Heart left ventricle (tissue), 16 donors: Measurements from ENCODE around the gene CALCA. TPM values are rescaled to one million over a fixed set of nuclear protein-coding genes. Genes with fewer than 3 reads are reported as not detected.
A peak's percentile ranks its signal among the peaks of the same experiment; 100 is the strongest.

Experiments used
- ATAC-seq, 4 donors: fragments of 200-7000 bp; cut with Tn5 transposase; one replicate each; pipeline ENCODE4 v1.9.1; 2020 to 2022; ENCODE audit warnings: moderate library complexity in 4 of 4, mild to moderate bottlenecking in 3 of 4, moderate number of reproducible peaks in 1 of 4
- DNase-seq, 5 donors: peaks; one replicate each; pipeline ENCODE4 v3.0.0-alpha.2; 2020
- H3K27ac ChIP-seq, 12 donors: fragments of 200-600 bp; sonication (generic) in 4 of 12; one replicate each; pipeline versions ENCODE4 v1.5.0 to v1.8.0; 2016 to 2022; ENCODE audit warnings: mild to moderate bottlenecking in 2 of 12
- H3K27me3 ChIP-seq, 9 donors: fragments of 200-600 bp; sonication (generic) in 2 of 9; one replicate each; pipeline versions ENCODE4 v1.5.1 to v1.8.0; 2016 to 2022; ENCODE audit warnings: mild to moderate bottlenecking in 3 of 9
- H3K36me3 ChIP-seq, 9 donors: fragments of 200-600 bp; sonication (generic) in 2 of 9; one replicate each; pipeline versions ENCODE4 v1.5.0 to v1.8.0; 2018 to 2022; ENCODE audit warnings: mild to moderate bottlenecking in 2 of 9
- H3K4me1 ChIP-seq, 12 donors: fragments of 200-600 bp; sonication (generic) in 4 of 12; one replicate each; pipeline versions ENCODE4 v1.5.0 to v1.8.0; 2016 to 2022; ENCODE audit warnings: mild to moderate bottlenecking in 3 of 12
- H3K4me3 ChIP-seq, 12 donors: fragments of 200-600 bp; sonication (generic) in 4 of 12; one replicate each; pipeline versions ENCODE4 v1.5.0 to v1.8.0; 2017 to 2022; ENCODE audit warnings: mild to moderate bottlenecking in 9 of 12, moderate library complexity in 4 of 12
- H3K9me3 ChIP-seq, 12 donors: fragments of 200-600 bp; sonication (generic) in 4 of 12; one replicate each; pipeline versions ENCODE4 v1.5.0 to v1.8.0; 2016 to 2022; ENCODE audit warnings: mild to moderate bottlenecking in 1 of 12
- CTCF ChIP-seq, 12 donors: fragments of 200-600 bp; sonication (generic) in 4 of 12; IDR thresholded peaks; one replicate each; pipeline versions ENCODE4 v1.5.0 to v1.8.0; 2018 to 2022; ENCODE audit warnings: antibody characterized with exemption in 12 of 12, mild to moderate bottlenecking in 5 of 12
- POLR2A ChIP-seq, 2 donors: fragments of 450-650 bp; IDR thresholded peaks; one replicate each; pipeline ENCODE4 v1.6.1; 2017; ENCODE audit warnings: antibody characterized with exemption in 2 of 2, mild to moderate bottlenecking in 2 of 2, moderate library complexity in 2 of 2
- WGBS, 4 donors: extraction: QIAGEN DNeasy Blood & Tissue Kit in 2 of 4; methylation state at CpG; one replicate each; pipeline versions ENCODE4 v1.1.5 to v1.1.7; 2013 to 2018; 5-methylcytosine and 5-hydroxymethylcytosine counted together
- intact Hi-C, 10 donors: fragments of 100-400 bp; cut with DNase I; formaldehyde crosslinking; loops; one replicate each; pipeline versions ENCODE4 v1.11.1 to v1.14.2; 2022
- long read RNA-seq, 3 donors: library from polyadenylated mRNA; unstranded; transcript quantifications; one replicate each; pipeline ENCODE4 v2.0.0, GENCODE V29; 2020 to 2021
- polyA plus RNA-seq, 2 donors: library from polyadenylated mRNA; stranded (reverse); fragments of 200-250 nt; gene quantifications; one replicate each; pipeline ENCODE4 v1.2.3, GENCODE V29; 2013
- total RNA-seq, 9 donors: library from RNA; depleted of rRNA in 2 of 9; stranded (reverse); fragments of >200 nt in 2 of 9; fragmentation: NEBNext Ultra II Directional in 3 of 9; extraction: Animal tissue kit (Norgen Biotek cat#: 25700) in 3 of 9; gene quantifications; one replicate each; pipeline versions ENCODE4 v1.1.0 to v1.2.4, GENCODE V29; 2016 to 2023
- donor health status: ischemic (EF 13 %, LVEDD 7.1; RV severe dilation, severe dysfunction).
- donor health status: healthy with polysubstance abuse.
- donor health status: DM: no; HTN: yes; CAD: no.
- donor health status: DM: no; HTN: no; CAD: no.
- donor health status: ischemic (EF 25% LVEDD 6.9; RV normal size, moderate dysfunction).
- donor health status: ischemic (EF 25% LVEDD 5.7; RV mildly dilated, moderate dysfunction).
- donor health status: healthy.
- donor health status: DM: yes; HTN: yes; CAD: no.
- donor health status: ischemic (EF 35%, LVEDD 5.7; RV mildly dilated, moderate dysfunction).
- donor health status: nonischemic (EF 11% LVEDD 7.7; RV severe dilation, severe dysfunction).
- donor health status: DM: yes; HTN: yes; CAD: no.
- donor health status: PGD.
- donor health status: ischemic (EF 29% LVEDD 5.4; RV normal size, mild dysfunction).
- donor health status: nonischemic (EF 23%, LVEDD 6.1; RV moderate dilation, normal function).

The CALCA gene, protein sequence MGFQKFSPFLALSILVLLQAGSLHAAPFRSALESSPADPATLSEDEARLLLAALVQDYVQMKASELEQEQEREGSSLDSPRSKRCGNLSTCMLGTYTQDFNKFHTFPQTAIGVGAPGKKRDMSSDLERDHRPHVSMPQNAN
- total RNA-seq (1 to 10 TPM in 2 of 9 donors, under 1 TPM in 1, not detected in 6; 0.28 to 4.7 (median 2.9) TPM), polyA plus RNA-seq (1 to 10 TPM in 1 of 2 donors, not detected in 1; 2.1 TPM)
- long read RNA-seq, donor 1, result 0 reads
- long read RNA-seq, donor 2, result 0 reads
- long read RNA-seq, donor 3, result 0 reads

- H3K27ac ChIP-seq, result no peak within 1 kb of the TSS
- intact Hi-C loops, result loop anchor here in 6 of 10 donors (2.0 to 10.0 kb wide), 4 partner anchors 100 to 233 kb away; partner anchors contain the start of gene CALCB (in 3 of the 6)
- TF ChIP-seq CTCF (IDR thresholded peaks at IDR 0.05) (no peak), POLR2A (IDR thresholded peaks at IDR 0.05) (no peak)
- ATAC-seq (no peak), DNase-seq (peak in 1 of 5 donors; percentile 23)
- H3K36me3 ChIP-seq, result no peaks in the 10 kb centered on the region
- peaks cover 30 to 92% (median 77%) of the 10 kb centered on the region in 9 donors for H3K27me3 ChIP-seq
- no peaks in the 10 kb centered on the region for H3K9me3 ChIP-seq
- 3 to 4% (median 4%) methylated on average over 29 to 40 of the region's 40 CpGs for WGBS, 4 donors
- H3K4me3 ChIP-seq, result peak within 1 kb of the TSS in 1 of 12 donors; percentile 3
- H3K4me1 ChIP-seq, result peaks cover 0 to 36% (median 14%) of the 10 kb centered on the region in 12 donors
These were observed at the start of gene CALCA for GRCh38 chr11:14971865-14972580. TSS of gene CALCA (minus strand) at chr11:14972351. CDS start at chr11:14971192, 1,159 bp downstream.

DNA sequence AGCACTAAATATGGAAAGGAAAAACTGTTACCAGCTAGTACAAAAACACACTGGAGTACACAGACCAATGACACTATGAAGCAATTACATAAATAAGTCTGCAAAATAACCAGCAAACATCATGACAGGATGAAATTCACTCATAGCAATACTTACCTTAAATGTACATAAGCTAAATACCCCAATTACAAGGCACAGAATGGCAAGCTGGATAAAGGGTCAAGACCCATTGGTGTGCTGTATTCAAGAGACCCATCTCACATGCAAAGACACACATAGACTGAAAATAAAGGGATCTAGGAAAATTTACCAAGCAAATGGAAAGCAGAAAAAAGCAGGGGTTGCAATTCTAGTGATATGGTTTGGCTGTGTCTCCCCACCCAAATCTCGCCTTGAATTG is 44.0 kb upstream of the CALCA start:
- intact Hi-C loops, result no loop called here
- H3K4me1 ChIP-seq, result no peaks in the 10 kb centered on the region
- H3K4me3 ChIP-seq, result no peak overlapping the region
- H3K27me3 ChIP-seq, result no peaks in the 10 kb centered on the region
- H3K36me3 ChIP-seq, result no peaks in the 10 kb centered on the region
- no peak for TF ChIP-seq CTCF (IDR thresholded peaks at IDR 0.05)
- TF ChIP-seq POLR2A (IDR thresholded peaks at IDR 0.05), result no peak
- ATAC-seq (no peak), DNase-seq (no peak)
- no peak overlapping the region for H3K27ac ChIP-seq
- 88 to 96% (median 90%) methylated on average over 1 of the region's 1 CpG for WGBS, 4 donors
- peaks cover 0 to 57% (median 12%) of the 10 kb centered on the region in 12 donors for H3K9me3 ChIP-seq

DNA sequence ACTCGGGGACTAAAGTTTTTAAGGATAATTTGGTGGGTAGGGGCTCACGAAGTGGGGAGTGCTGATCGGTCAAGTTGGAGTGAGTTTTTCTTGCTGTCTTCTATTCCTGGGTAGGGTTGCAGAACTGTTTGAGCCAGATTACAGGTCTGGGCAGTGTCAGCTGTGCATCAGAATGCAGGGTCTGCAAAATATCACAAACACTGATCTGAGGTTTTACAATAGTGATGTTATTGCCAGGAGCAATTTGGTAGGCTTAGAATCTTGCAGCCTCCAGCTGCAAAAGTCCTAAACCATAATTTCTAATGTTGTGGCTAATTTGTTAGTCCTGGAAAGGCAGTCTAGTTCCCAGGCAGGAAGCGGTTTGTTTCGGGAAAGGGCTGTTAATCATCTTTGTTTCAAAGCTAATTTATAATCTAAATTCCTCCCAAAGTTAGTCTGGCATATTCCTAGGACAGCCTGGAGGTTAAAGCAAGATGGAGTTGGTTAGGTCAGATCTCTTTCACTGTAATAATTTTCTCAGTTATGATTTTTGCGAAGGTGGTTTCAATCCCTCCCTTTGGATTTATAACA is 39.7 kb upstream of the CALCA start:
- WGBS, 4 donors, result 46 to 50% (median 49%) methylated on average over 6 of the region's 6 CpGs
- H3K9me3 ChIP-seq, result peaks cover 0 to 24% (median 10%) of the 10 kb centered on the region in 12 donors
- H3K36me3 ChIP-seq, result no peaks in the 10 kb centered on the region
- DNase-seq (no peak), ATAC-seq (no peak)
- H3K27ac ChIP-seq, result no peak overlapping the region
- TF ChIP-seq POLR2A (IDR thresholded peaks at IDR 0.05) (no peak), CTCF (IDR thresholded peaks at IDR 0.05) (no peak)
- intact Hi-C loops, result no loop called here
- no peak overlapping the region for H3K4me3 ChIP-seq
- H3K4me1 ChIP-seq, result no peaks in the 10 kb centered on the region
- peaks cover 0 to 10% (median 0%) of the 10 kb centered on the region in 9 donors for H3K27me3 ChIP-seq

DNA sequence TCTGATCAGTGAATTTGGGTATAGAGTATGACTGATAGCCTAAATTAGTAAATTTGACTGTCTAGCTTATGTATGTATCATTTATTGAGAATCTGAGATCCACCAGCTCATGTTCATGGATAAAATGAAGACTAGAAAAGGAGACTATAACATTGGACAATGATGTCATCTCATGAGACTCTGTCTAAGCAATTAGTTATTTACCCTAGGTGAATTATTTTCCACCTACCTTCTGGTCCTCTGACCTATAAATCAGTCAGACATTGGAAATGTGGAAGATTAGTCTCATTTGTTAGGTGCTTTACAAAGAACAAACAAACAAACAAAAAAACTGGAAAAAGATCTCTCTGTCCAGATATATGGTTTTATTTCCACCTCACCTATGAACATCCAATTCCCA is 38.7 kb upstream of the CALCA start:
- intact Hi-C loops, result no loop called here
- Histone ChIP-seq H3K27me3 (peaks cover 0 to 10% (median 3%) of the 10 kb centered on the region in 9 donors), H3K36me3 (no peaks in the 10 kb centered on the region), H3K4me1 (no peaks in the 10 kb centered on the region), H3K27ac (no peak overlapping the region), H3K4me3 (no peak overlapping the region), H3K9me3 (peaks cover 0 to 22% (median under 1%) of the 10 kb centered on the region in 12 donors)
- TF ChIP-seq CTCF (IDR thresholded peaks at IDR 0.05) (no peak), POLR2A (IDR thresholded peaks at IDR 0.05) (no peak)
- no peak for ATAC-seq
- DNase-seq, result no peak
